Left ventricle myocardium inferior (tissue), 1 donor: ENCODE results near the gene PIM3. TPM values are rescaled to one million over a fixed set of nuclear protein-coding genes. Genes with fewer than 3 reads are reported as not detected.

Source experiments
- DNase-seq: peaks from one replicate; pipeline ENCODE4 v3.0.0-alpha.2; 2020
- H3K27ac ChIP-seq: fragments of 200-600 bp; replicated peaks from 2 replicates; pipeline ENCODE4 v1.8.0; 2021
- H3K27me3 ChIP-seq: fragments of 200-600 bp; 2 replicates; pipeline ENCODE4 v1.8.0; 2021; ENCODE audit warnings: low read depth
- H3K36me3 ChIP-seq: fragments of 200-600 bp; 2 replicates; pipeline ENCODE4 v1.8.0; 2021
- H3K4me1 ChIP-seq: fragments of 200-600 bp; 2 replicates; pipeline ENCODE4 v1.8.0; 2021
- H3K4me3 ChIP-seq: fragments of 200-600 bp; 2 replicates; pipeline ENCODE4 v1.8.0; 2021; ENCODE audit warnings: mild to moderate bottlenecking, moderate library complexity
- H3K9me3 ChIP-seq: fragments of 200-600 bp; replicated peaks from 2 replicates; pipeline ENCODE4 v1.8.0; 2021
- intact Hi-C: fragments of 100-400 bp; cut with micrococcal nuclease; formaldehyde crosslinking; loops from one replicate; pipeline ENCODE4 v1.11.0; 2022
- total RNA-seq: library from RNA; stranded (reverse); fragmentation: NEBNext Ultra II Directional; extraction: Animal tissue kit (Norgen Biotek cat#: 25700); gene quantifications from one replicate; pipeline ENCODE4 v1.2.1, GENCODE V29; 2021
- TF ChIP-seq, protein P1 (sequence below): fragments of 200-600 bp; IDR thresholded peaks from 2 replicates; pipeline ENCODE4 v1.8.0; 2021; ENCODE audit warnings: antibody characterized with exemption, mild to moderate bottlenecking, borderline replicate concordance
- donor health status: DM: no; HTN: yes; CAD: no; lungs with severe emphysema.

Gene PIM3
- total RNA-seq, 1 donor from 2014 or later = 57.1 TPM

DNA sequence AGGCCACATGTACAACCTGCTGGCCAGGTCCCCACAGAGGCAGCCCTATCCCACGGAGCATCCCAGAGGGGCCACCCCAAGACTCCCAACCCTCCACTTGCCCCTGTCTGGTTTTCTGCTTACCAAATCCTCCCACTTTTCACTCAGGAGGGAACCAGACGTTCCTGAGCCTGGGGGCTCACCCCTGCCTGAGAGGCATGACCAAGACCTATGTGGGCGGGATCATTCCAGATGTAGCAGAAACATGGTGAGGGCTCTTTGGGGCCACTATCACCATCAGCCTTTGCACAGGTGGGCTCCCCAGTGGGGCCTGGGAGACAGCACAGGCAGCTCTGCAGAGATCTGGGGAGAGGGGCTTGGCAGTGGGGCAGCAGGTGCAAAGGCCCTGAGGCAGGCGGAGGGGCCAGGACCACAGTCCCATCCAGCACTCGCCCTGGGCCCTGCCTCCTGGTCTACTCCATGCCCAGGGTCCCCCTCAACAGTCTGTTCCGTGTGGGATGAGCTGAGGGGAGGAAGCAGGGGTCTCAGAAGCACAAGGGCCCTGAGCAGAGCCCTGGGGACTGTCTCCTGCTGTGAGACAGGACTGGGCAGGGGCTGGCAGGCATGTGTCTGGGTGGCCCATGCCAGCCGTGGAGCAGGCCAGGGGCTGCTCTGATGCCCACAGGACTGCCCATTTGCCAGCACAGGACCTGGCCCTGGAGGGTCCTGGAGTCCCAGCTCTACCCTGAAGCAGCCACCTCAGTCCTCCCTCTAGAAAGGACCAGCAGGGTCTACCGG, 9.4 kb downstream of the PIM3 start:
- intact Hi-C loops = no loop called here
- Histone ChIP-seq H3K27me3 (no peaks in the 10 kb centered on the region), H3K9me3 (no peaks in the 10 kb centered on the region), H3K36me3 (no peaks in the 10 kb centered on the region), H3K4me1 (peaks cover 74% of the 10 kb centered on the region), H3K4me3 (no peak overlapping the region), H3K27ac (peak overlapping the region; percentile 99)
- DNase-seq = peak; percentile 13
- TF ChIP-seq, protein P1, sequence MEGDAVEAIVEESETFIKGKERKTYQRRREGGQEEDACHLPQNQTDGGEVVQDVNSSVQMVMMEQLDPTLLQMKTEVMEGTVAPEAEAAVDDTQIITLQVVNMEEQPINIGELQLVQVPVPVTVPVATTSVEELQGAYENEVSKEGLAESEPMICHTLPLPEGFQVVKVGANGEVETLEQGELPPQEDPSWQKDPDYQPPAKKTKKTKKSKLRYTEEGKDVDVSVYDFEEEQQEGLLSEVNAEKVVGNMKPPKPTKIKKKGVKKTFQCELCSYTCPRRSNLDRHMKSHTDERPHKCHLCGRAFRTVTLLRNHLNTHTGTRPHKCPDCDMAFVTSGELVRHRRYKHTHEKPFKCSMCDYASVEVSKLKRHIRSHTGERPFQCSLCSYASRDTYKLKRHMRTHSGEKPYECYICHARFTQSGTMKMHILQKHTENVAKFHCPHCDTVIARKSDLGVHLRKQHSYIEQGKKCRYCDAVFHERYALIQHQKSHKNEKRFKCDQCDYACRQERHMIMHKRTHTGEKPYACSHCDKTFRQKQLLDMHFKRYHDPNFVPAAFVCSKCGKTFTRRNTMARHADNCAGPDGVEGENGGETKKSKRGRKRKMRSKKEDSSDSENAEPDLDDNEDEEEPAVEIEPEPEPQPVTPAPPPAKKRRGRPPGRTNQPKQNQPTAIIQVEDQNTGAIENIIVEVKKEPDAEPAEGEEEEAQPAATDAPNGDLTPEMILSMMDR = no peak

DNA sequence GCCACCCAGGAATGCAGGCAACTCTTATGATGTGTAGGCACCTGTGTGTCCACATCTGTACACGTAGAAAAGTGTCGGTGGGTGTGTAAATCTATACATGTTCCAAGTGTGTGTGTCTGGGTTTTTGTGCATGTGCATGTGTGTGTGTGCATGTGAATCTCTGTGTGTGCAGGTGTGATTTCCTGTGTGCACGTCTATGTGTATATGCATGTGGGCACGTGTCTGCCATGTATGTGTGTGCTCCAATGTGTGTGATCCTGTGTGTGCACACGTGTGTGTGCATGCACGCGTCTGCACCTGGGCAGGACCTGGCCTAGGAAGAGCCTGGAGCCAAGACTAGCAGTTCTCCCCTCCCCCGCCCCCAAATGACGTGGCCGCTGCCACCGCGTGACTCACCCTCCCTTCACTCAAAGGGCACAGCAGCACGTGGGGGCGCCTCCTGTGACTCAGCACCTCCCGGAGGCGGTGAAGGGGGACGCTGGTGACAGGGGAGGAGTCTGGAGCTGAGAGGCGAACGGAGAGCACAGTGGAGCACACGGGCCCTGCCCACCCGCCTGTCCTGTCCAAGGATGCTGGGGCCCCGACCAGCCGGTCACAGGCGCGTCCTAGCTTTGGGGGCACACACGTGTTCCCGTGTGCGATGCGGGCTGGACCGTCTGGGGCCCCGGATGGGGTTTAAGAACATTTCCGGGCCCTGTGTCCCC, 10.1 kb downstream of the PIM3 start:
- H3K27ac ChIP-seq = peak overlapping the region; percentile 99
- peak overlapping the region; percentile 69 for H3K4me3 ChIP-seq
- no peaks in the 10 kb centered on the region for H3K9me3 ChIP-seq
- peak; percentile 91 for DNase-seq
- TF ChIP-seq, protein P1 = no peak
- H3K27me3 ChIP-seq = no peaks in the 10 kb centered on the region
- H3K4me1 ChIP-seq = peaks cover 67% of the 10 kb centered on the region
- intact Hi-C loops = no loop called here
- H3K36me3 ChIP-seq = no peaks in the 10 kb centered on the region

- no peaks in the 10 kb centered on the region for H3K36me3 ChIP-seq
- H3K9me3 ChIP-seq = no peaks in the 10 kb centered on the region
- H3K27me3 ChIP-seq = no peaks in the 10 kb centered on the region
- peak overlapping the region; percentile 69 for H3K4me3 ChIP-seq
- H3K4me1 ChIP-seq = peaks cover 58% of the 10 kb centered on the region
- TF ChIP-seq, protein P1 = no peak
- intact Hi-C loops = no loop called here
- peak overlapping the region; percentile 99 for H3K27ac ChIP-seq
- DNase-seq = peak; percentile 87
Observed at GRCh38 chr22:49971232-49972162, 10.9 kb downstream of the PIM3 start.

DNA sequence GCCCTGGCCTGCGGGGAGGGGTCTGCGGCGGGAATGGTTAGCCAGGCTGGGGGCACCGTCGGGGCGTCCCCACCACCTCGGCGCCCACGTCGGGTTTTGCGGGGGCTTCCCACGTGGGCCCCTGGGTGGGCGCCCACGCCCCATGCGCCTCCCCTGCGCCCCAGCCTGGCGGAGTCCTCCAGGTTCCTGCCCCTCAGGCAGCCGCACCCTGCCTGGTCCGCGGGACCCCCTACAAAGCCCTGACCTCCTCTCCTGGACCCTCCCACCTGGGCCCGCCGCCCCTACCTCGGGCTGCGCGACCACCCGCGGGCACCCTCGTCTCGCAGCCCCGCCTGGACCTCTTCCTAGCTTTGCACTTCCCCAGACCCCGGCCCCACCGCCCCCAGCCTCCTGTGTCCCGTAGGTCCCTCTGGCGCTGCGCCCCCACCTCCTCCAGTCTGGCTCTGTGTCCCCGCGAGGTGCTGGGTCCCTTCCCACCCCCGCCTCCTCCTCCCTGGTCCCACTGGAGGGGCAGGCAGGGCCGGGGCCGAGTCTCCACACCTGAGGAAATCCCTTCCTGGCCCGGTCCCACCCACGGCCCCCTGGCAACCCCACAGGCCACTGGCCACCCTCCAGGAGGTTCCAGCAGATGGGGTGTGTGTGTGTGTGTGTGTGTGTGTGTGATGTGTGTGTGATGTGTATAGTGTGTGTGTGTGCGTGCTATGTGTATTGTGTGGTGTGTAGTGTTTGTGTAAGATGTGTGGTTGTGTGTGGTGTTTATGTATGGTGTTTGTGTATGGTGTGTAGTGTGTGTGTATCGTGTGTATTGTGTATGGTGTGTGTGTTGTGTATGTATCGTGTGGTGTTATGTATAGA, 11.8 kb downstream of the PIM3 start:
- DNase-seq = peak; percentile 16
- H3K4me1 ChIP-seq = peaks cover 49% of the 10 kb centered on the region
- H3K4me3 ChIP-seq = peak overlapping the region; percentile 69
- no peaks in the 10 kb centered on the region for H3K36me3 ChIP-seq
- H3K9me3 ChIP-seq = no peaks in the 10 kb centered on the region
- TF ChIP-seq, protein P1 = no peak
- H3K27me3 ChIP-seq = no peaks in the 10 kb centered on the region
- intact Hi-C loops = no loop called here
- H3K27ac ChIP-seq = peak overlapping the region; percentile 99
